GM12892 (cell line): ENCODE data around the gene HDHD5.

Source experiments
- POLR2A ChIP-seq: IDR thresholded peaks from 2 replicates; pipeline ENCODE4 v1.6.1; 2011; ENCODE audit warnings: low read depth, low read length, control low read depth
- POLR2AphosphoS5 ChIP-seq: IDR thresholded peaks from 2 replicates; pipeline ENCODE4 v1.6.1; 2011; ENCODE audit warnings: low read depth, low read length, control low read depth

DNA sequence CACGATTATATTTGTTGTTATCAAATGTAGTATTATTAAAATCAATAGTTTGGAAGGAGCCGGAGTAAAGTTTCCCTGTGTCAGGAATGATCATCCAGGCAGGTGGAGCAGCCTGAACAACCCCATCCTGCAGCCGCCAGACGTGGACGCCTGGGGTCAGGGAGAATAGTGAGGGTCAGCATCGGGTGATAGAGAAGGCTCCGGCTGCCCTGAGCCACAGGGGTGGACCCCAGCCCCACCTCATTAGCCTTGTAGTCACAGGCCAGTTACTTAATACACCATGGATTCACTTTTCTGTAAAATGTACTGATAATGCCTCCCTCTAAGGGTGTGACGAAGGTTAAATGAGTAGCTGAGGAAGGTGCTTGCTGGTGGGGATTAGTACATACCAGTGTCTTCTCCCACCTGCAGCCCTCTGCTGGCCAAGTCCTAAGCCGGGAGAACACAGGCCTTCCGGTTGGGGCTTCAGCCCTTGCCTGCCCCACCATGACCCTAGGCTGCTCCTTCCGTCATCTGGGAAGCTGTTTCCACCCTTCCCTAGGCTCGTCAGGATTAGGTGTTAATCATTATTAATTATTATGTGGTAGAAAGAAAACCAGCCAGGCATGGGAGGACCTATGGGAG lies 52.8 kb downstream of the HDHD5 start:
- TF ChIP-seq POLR2AphosphoS5: no peak
- TF ChIP-seq POLR2A: no peak
